Activated T-helper 1 cell treated with Interleukin-2 at 50 U/mL for 16 hours (primary cell): ENCODE measurements around the gene ADAMTS2.

ENCODE experiments used
- DNase-seq: peaks from one replicate; pipeline ENCODE4 v3.0.0-alpha.2; 2020; ENCODE audit warnings: low read depth

Gene ADAMTS2

DNA sequence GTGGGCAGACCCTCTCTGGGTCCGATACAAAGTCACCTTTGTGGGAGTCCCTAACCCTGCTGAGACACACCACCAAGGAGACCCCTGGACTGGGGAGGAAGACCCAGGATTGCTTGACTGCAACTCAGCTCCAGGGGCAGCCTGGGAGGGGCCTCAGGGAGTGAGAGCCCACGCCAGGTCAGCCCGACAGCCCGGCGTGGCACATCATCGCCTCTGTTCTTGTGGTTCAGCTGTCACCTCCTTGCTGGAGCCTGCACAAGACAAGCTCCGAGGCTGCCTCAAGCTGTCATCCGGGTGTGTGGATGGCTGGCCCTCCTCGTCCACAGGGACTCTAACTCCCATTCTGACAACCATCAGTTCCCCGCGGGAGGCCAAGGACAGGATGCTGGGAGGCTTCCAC, 151.5 kb downstream of the ADAMTS2 start:
- DNase-seq = no peak

DNA sequence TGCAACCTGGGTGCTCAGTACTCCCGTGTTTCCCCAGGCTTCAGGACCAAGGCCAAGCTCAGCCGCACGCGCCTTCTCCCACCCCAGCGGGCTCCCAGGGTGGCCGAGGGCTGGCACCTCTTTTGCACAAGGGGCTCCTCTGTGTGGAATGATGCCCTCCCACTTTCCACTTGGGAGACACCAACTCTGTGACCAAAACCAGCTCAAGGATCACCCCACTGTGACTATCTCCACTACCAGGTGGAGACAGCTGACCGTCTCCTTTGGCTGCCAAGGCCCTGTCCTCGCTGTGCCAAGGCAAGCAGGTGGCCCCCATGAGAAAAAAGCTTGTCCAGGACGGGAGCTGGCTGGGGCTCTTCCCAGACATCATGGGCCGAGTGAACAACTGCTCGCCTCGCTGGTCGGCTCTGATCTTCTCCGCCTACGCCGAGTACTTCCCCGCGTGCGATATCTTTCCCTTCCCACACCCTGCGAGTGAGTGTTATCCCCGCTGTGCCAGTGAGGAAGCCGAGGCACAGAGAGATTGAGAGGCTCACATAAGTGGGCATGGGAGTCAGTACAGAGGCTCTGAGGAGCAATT, 152.3 kb downstream of the ADAMTS2 start:
- DNase-seq = no peak

DNA sequence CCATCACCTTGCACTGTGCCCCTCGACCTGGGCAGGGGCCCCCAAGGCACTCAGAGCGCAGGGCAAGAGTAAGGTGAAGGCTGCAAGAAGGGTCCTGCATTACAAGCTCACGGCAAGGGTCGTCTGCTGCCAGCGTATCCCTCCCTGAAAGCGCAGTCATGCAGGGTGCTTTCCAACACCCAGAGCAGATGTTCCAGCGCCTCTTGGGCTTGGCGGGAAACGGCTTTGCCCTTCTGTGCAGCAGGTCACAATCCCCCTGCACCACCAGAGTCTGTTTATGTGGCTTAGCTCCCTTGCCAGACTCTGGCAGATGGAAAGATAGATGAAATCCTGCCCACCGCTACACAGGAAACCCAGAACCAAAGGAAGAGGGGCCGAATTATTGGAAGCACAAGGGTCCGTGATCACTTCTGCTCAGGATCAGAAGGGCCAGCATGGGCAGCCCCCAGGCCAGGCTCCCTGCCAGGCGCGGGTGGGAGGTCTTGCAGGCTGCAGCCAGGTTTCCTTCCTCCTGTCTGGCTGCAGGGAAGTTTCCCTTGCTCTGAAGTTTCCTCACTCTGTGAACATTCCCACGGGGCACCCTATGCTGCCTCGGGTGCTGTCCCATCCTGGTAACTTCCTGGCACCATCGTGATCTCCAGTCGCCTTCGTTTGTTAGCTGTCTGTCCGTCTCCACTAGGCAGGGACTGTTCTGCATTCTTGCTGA, 152.9 kb downstream of the ADAMTS2 start:
- no peak for DNase-seq

DNA sequence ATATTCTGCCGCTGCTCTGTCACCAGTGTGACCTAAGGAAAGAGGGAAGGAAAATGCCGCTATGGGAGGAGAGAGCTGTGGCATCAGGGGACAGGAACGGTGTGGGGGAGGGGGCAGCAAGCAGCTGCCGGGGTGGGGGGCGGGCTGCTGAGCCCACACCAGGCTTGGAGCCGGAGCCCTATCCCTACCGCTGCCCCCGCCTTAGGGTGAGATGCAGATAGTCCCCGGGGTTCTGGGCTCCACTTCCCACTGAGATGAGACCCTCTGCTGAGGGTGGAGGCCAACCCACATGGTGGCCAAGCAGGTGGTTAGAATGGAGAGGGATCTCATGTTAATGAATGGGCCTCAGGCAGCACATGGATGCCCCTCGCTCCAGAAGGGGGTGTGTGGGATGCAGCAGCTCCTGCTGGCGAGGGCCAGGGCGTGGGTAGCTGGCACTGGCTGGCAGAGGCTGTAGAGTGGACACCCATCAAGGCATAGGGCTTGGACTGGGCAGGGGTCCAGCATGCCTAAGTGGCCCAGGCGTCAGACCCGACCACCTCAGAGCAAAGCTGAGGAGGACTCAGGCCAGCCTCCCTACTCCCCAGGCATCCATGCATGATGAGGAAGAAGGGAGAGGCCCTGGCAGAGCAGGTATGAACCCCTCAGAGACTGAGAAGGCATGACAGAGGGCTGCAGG, 153.6 kb downstream of the ADAMTS2 start:
- no peak for DNase-seq

DNA sequence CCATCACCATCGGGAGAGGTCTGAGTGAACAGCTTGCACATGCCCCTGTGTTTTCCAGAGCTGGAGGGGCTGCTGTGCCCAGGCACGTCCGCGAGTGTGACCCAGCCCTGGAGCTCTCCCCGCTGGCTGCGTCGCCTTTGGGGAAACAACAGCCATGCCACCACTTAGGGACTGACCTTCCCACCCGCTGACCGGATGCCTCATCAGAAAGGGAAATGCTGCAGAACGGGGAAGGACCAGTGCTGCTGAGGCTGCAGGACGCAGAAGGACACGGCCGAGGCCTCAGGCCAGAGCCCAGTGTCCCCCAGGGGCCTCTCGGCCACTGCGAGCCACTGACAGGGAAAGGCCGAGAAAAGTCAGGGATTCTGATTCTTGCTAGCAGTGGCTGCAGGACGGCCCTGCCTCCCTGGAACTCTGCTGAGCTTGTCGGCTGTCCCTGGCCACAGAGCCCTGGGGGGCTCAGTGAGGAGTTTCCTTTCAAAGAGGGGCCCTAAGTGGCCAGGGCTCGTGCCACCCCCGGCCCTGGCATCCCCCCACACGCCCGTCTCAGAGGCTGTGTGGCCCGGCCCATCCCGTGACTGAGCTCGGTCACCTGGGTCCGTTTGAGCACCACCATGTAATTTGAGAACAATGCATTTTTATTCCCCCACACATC, 154.3 kb downstream of the ADAMTS2 start:
- no peak for DNase-seq

DNA sequence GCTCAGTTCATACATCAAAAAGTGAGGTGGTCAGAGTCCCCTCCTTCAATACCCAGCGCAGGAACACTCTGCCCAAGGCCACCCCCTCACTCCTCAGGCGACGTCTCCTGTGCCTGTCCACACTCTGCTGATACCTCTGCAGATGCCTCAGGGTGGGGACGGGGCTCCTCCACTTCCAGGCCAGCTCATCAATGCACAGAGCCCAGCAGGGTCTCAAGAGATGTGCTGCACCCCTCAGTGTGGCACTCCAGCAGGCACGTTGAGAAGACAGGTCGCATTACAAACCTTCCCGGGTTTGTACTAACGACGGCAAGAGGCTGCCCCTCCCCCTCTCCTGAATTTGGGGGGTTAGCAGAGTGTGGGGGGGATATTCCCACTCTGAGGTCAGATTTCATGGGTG, 156.6 kb downstream of the ADAMTS2 start:
- DNase-seq = no peak

DNA sequence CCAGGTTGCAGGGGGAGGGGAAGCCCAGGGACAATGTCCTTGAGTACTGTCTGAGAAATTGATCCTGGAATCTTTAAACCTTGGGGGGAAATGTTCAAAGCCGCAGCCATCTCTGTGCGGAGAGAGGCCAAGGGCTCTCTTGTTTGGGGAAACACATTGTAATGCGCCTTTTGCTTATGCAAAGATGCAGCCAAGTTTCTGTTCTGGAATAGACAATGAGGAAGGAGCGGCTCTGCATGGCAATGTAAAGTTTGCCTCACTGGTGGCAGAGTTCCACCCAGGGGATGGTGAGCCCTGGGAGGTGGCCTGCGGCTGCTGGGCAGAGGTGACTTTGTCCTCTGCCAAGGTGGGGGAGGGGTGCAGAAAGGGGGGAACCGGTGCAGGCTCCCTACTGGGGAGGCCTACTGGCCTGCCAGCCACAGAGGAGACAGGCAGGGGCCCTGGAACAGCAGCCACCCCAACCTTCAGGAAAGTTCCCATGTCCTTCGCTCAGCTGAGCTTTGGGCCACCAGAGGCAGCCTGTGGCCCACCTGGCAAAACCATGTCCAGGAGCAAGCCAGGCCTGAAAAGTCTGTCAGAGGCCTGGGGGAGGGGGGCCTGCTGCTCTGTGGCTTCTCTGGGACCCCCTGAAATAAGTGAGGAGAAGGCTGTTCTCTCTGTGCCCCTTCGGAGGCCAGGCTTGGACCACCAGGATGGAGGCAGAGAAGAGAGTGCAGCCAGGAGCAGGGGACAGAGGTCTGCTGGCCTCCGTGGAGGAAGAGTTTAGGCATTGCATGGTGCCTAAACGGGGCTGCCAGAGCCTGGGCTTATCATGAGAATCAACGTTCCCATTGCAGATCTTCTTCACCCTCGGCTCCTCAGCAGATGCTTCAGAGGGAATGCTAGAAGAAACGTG, 157.3 kb downstream of the ADAMTS2 start:
- no peak for DNase-seq

DNA sequence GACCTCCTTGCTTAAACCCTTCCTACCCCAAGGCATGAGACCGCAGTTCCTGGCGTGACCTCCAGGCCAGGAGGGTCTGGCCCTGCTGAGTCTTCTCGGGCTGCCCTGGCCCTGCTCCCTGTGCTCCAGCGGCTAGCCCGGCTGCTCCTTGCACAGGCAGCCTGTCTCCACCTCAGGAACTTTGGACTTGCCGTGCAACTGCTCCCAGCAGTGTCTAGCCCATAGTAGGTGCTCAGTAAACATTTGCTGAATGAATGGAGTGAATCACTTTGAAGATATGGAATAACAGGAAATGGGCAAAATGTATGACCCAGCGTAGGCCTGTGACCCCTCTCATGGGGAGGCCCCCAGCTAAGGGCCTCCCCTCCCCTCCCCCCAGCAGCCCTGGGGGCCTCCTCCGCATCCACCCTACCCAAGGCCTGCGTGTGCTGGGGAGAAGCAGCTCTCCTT, 158.0 kb downstream of the ADAMTS2 start:
- DNase-seq = no peak

DNA sequence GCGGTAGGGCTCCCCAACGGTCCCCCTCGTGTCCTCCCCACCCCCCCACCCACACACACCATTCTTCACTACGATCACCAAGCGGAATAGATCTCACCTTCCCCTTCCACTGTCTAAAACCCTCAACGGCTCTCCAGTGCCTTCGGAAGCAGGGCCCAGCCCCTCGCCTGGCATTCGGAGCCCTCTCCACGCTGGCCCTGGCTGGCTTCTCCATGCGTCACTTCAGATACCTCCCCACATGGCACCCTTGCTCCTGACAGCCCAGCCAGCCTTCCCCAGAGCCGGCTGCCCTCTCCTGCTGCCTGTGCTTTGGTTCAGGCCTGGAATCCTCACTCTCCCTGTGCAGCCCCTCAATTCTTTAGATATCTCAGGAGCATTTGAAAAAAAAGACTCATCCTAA, 158.5 kb downstream of the ADAMTS2 start:
- no peak for DNase-seq

DNA sequence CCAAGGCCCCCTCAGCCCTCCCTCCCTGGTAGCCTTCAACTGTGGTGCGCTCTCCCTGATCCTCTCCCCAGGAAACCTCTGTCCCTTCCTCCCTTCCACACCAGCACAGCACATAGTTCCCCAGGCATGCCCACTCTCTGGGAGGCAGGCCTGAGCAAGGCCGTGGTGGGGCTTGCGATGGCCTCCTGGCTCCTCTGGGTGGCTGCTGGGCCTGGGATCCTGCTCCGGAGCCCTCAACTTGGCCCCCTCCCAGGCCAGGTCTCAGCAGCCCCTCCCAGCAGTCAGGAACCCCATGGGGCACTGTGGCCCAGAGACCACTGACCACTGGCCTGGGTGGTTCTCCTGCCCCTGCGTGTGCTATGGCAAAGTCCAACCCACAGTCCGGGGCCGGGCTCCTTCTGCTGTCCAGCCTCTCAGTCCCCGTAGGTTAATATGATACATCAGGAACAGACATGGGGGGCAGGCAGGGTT, 159.3 kb downstream of the ADAMTS2 start:
- DNase-seq = no peak

DNA sequence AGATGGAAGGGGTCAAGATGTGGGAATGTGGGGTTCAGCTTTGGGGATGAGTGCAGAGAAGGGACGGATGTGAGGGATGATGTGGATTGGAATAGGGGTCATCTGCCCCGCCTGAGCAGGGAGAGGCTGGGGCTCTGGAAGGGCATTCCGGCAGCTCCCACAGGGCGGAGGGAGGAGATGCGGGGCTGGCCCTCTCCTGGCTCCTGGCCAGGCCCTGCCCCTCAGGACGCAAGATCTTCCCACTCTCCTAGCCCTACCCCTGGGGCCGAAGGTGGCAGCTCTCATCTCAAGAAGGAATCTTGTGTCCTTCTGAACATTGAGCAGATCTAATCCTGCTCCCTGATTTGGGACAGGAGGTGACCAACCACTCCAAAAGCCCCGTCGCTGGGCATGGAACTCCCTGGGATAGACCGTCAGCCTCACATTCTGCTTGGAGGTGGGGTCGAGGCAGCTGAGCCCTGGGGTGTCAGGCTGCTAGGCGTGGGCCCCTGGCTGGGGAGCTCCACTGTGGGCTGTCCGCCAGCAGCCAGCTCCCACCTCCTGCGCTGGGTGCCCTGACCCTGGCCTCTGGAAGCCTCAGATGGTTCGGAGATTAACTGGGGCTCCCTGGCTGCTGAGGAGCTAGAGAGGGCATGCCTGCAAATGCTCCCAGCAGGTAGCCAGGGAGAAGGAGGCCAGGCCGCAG, 159.9 kb downstream of the ADAMTS2 start:
- DNase-seq = no peak

DNA sequence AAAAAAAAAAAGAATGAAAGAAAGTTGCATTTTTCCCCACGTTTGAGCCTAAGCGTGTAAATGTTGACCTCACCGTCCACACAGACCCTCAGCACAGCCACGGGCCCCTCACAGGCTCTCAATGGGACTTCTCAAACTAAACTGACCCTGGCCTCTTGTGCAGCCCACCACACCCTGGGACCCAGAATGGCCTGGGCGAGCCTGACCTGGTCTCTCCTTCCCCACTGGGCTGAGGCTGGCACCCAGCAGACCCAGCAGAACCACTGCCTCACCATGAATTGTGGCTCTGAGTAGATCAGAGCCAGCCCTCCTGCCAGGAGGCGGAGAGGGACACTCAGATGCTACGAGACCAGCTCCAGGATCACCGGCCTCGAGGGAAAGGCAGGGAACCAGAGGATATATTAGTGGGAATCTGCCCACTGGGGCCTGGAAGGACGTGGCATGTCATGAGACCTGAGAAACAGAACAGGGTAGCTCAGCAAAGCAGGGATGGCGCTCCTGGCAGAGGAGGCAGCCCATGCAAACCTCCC, 160.7 kb downstream of the ADAMTS2 start:
- no peak for DNase-seq

DNA sequence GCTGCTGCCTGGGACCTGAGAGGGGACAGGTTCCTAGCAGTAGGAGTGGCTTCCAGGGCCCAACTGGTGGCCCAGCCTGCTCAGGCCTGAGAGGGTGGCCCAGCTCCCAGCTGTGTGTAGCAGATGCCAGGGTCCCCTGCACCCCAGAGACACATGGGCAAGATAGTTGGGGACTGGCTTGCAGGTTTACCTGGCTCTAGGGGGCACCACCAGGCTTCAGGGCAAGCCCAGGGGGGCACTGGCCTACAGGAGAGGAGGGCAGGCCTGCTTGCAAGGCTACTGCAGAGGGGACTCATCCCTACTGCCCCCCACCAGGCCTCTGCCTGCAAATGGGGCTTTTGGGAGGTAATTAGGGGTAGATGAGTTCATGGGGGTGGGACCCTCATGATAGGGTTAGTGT, 161.8 kb downstream of the ADAMTS2 start:
- DNase-seq = no peak

DNA sequence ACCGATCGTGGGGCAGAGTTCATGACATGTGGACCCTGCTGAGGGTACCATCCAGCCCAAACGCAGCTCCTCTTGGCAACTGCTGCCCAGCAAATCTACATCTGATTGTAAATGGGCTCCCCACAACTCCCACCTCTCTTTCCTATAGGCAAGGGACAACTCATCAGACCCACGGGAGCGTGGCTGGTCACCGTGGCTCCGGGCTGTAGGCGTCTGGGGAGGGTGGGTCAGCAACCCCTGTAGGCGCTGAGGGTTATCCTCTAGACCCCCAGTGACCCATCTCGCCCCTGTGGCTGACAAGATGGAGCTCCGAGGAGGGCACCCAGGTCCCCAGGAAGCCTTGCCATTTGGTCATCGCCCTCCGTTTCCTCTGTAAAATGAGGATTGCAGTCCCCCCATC, 162.7 kb downstream of the ADAMTS2 start:
- DNase-seq = no peak

DNA sequence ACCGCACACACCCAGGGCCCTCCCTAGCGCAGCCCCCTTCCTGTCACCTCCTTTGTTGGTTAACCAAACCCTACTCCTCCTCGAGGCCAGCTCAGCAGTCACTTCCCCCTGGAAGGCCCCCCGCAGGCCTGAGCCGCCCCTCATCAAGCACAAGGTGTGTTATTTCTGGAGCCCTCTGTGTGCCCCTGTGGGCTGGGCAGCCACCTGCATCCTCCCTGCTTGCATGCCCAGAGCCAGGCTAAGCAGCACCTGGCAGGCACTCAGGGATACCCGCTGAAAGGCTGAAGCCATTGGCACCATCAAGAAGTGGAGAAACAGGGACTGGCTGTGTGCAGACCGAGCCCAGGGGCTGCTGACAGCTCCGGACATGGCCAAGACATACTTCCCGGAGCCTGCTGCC, 163.3 kb downstream of the ADAMTS2 start:
- DNase-seq = no peak

DNA sequence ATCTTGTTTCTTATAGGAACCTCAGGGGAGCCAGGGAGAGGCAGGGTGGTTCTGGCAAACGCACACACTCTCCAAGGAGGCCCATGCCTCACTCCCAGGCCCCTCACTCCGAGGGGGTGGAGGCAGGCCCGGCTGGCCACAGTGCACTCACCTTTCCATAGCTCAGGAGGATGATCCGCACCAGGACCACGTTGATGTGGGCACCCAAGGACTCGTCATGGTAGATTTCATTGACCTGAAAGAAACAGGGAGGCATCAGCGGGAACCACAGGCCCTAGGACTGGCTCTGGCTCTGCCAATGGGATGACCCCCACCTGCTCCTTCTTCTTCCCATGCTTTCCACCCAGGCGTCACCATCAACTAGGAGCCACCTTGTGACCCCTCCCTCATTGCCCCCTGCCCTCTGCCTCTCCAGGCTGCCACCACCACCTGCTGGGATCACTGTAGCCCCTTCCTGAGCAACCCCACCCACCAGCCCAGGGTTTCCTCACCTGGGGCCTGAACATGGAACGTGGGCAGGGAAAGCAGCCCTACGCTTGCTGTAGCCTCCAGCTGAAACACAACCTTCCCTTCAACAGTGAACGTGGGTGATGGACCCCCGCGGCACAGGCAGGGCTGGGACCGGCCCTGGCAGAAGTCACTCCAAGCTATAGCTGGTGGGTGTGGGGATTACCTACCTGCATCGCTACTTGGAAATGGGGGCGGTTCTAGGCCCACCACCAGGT, 164.2 kb downstream of the ADAMTS2 start:
- no peak for DNase-seq

DNA sequence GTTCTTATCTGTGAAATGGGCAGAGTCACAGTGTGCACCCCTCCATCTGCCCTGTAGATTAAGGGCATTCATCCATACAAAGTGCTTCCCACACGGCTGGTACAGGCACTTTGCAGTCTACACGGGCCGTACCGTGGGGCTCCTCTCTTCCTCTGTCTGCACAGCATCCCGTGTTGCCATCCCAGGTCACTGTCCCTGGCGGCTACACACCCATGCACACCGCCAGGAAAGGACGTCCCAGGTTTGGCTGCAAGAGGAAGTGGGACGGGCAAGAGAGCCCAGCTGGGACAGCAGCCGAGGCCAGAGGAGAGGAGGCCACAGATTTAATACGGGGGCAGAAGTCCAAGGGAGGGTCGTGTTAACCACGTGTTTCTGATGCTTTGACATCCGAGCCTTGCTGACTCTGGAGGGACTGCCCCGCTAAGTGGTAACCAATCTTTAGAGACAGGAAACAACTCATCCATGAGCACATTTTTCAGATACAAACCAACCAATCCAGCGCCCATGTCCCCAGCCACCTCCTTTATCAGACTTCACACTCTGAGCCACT, 165.1 kb downstream of the ADAMTS2 start:
- no peak for DNase-seq

DNA sequence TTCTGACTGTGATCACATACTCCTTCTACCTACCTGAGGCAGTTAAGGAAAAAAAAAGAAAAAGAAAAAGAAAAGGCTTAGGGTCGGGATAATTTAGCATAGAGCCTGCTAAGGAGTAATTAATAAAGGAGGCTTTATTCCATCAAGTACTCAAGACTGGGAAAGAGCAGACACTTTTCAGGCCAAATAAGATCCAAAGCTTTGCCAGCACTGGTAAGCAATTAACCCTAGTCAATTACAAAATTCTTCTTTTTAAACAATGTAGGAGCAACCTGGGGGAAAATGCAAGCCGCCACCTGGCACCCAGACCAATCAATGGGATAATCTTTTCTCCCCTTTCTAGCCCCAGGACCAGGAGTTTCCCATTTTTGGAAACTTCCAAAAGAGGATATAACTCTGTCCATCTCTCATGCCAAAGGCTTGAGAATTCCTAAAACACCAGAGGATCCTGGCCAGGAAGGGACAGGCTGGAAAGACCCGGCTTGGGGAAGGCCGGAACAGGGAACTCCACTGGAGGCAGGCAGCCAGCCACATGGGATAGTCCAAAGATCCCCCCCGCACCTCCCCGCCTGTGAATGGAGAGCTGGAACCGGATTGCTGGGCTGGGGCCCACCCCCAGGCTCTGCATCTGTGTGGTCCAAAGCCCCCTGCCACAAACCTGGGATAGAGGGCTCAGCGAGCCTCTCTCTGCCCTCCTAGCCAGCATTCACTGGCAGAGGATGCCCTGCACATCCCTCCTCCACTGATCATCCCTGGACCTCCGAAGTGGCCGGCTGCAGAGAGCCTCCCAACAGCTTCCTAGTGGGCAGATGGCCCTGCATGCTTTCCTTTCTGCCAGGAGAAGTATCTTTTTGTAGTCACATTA, 167.3 kb downstream of the ADAMTS2 start:
- DNase-seq = no peak
